Right atrium auricular region (tissue), 2 donors: Measurements from ENCODE around the gene KRTAP12-4. TPM values are rescaled to one million over a fixed set of nuclear protein-coding genes. Genes with fewer than 3 reads are reported as not detected.
"Not testable (repeated sequence)": the region's sequence is repeated elsewhere in the genome, so short reads cannot be mapped to it uniquely, and the experiment has no call there.

Experiments used
- DNase-seq: peaks from one replicate; pipeline ENCODE4 v3.0.0-alpha.2; 2019; ENCODE audit warnings: low spot score
- H3K27ac ChIP-seq, 2 donors: fragments of 200-600 bp; sonication (generic); 1 replicate in 1 of 2; 2 replicates in 1 of 2; pipeline ENCODE4 v1.5.1; 2016 to 2019
- H3K27me3 ChIP-seq, 2 donors: fragments of 200-600 bp; sonication (generic); one replicate each; pipeline versions ENCODE4 v1.5.1 to v1.6.0; 2017 to 2019
- H3K36me3 ChIP-seq: fragments of 200-600 bp; sonication (generic); one replicate; pipeline ENCODE4 v1.5.1; 2016
- H3K4me1 ChIP-seq, 2 donors: fragments of 200-600 bp; sonication (generic); one replicate each; pipeline versions ENCODE4 v1.5.1 to v1.6.0; 2017 to 2019
- H3K4me3 ChIP-seq, 2 donors: fragments of 200-600 bp; sonication (generic); 1 replicate in 1 of 2; 2 replicates in 1 of 2; pipeline ENCODE4 v1.5.1; 2017 to 2019; ENCODE audit warnings: mild to moderate bottlenecking in 1 of 2, moderate library complexity in 1 of 2
- H3K9me3 ChIP-seq, 2 donors: fragments of 200-600 bp; sonication (generic); one replicate each; pipeline ENCODE4 v1.5.1; 2019
- total RNA-seq, 2 donors: library from RNA; depleted of rRNA; stranded (reverse); fragments of >200 nt; gene quantifications; one replicate each; pipeline ENCODE4 v1.1.0, GENCODE V29; 2016
- TF ChIP-seq, protein P1 (sequence below), 2 donors: fragments of 200-600 bp; sonication (generic); IDR thresholded peaks; one replicate each; pipeline ENCODE4 v1.5.1; 2019; ENCODE audit warnings: antibody characterized with exemption in 2 of 2

Gene KRTAP12-4
- total RNA-seq, 2 donors from 2014 or later = not detected

DNA sequence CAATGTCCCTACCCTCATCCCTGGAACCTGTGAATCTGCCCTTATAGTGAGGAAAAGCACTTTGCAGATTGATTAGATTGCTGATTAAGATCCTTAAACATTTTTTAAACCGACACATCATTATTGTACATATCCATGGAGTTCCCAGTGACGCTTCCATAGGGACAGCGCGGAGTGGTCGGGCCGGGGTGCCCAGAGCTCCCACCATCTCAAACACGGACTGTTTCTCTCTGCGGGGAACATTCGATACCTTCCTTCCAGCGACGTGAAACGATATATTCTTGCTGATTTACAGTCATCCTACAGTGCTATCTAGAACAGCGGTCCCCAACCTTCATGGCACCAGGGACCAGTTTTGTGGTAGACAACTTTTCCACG lies 46.6 kb upstream of the KRTAP12-4 start:
- peak; percentile 21 for DNase-seq
- Histone ChIP-seq H3K36me3 (no peaks in the 10 kb centered on the region), H3K27me3 (no peaks in the 10 kb centered on the region), H3K4me3 (no peak overlapping the region), H3K4me1 (no peaks in the 10 kb centered on the region), H3K9me3 (no peaks in the 10 kb centered on the region), H3K27ac (no peak overlapping the region)
- TF ChIP-seq, protein P1, sequence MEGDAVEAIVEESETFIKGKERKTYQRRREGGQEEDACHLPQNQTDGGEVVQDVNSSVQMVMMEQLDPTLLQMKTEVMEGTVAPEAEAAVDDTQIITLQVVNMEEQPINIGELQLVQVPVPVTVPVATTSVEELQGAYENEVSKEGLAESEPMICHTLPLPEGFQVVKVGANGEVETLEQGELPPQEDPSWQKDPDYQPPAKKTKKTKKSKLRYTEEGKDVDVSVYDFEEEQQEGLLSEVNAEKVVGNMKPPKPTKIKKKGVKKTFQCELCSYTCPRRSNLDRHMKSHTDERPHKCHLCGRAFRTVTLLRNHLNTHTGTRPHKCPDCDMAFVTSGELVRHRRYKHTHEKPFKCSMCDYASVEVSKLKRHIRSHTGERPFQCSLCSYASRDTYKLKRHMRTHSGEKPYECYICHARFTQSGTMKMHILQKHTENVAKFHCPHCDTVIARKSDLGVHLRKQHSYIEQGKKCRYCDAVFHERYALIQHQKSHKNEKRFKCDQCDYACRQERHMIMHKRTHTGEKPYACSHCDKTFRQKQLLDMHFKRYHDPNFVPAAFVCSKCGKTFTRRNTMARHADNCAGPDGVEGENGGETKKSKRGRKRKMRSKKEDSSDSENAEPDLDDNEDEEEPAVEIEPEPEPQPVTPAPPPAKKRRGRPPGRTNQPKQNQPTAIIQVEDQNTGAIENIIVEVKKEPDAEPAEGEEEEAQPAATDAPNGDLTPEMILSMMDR (IDR thresholded peaks at IDR 0.05) = no peak

DNA sequence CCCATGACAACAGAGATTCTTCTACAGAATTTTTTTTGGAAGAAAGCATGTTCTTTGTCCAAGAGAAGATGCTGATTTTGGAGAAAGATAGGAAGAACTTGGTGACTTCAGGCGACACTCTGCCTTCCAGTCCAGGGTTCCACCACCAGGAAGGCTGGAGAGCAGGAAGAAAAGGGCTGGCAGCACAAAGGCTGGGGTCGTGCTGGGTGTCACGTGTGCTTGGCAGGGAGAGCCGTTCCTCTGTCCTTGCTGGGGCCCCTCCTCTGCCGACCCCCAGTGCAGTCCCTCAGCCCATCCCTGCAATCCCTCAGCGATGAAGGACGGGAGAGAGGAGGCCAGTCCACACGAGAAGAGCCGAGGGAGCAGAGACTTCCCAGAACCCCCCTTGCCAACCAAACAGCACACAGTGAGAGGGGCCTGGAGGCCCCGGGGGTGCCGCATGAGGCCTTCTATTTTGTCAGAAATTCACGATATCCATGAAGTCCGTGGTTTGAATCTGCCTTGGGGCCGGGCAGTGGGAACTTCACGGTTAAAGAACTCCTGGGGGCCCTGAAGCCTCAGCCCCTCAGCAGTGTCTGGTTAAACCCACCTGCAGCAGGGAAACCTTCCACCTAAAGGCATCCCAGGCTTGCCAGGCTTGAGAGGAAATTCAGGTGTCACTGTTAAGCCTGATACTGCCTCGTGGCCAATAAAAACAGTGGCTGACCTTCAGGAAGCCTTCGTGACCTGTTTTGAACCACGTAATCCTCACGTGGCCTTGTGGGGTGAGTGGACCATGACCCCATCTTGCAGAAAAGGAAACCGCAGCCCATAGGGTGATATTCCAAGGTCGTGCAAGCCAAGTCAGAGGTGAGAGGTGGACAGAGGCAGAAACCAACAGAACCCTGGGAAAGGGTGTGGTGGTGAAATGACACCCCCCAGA lies 45.9 kb upstream of the KRTAP12-4 start:
- H3K27me3 ChIP-seq = no peaks in the 10 kb centered on the region

DNA sequence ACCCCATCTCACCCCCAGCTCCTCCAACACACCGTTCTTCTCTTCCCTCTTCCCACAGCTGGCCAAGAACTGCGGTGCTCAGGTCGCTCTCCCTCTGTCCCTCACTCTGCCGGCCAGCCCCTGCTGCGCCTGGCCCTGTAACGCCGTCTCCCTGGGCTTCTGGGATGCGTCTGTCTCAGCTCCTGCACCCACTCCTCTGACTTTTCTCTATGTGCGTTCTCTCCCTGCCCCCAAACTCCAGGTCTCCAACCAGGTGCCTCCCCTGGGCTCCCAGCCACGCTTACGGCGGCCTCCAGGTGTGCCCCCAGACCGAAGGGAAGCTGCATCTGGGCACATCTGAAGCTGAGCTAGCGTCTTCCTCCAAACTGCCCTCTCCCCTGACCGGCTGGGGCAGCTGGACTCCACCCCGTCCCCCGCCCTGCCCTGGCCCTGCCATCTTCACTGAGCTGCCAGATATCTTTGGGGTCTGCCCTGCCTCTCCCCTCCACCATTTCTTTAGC lies 45.1 kb upstream of the KRTAP12-4 start:
- Histone ChIP-seq H3K27me3 (no peaks in the 10 kb centered on the region), H3K4me3 (no peak overlapping the region), H3K27ac (no peak overlapping the region), H3K9me3 (no peaks in the 10 kb centered on the region), H3K36me3 (no peaks in the 10 kb centered on the region), H3K4me1 (no peaks in the 10 kb centered on the region)
- TF ChIP-seq, protein P1 (IDR thresholded peaks at IDR 0.05) = no peak
- peak; percentile 26 for DNase-seq

More for the DNA sequence above, 45.9 kb upstream of the KRTAP12-4 start:
- DNase-seq = peak; percentile 38
- Histone ChIP-seq H3K4me1 (no peaks in the 10 kb centered on the region), H3K9me3 (no peaks in the 10 kb centered on the region), H3K4me3 (no peak overlapping the region), H3K27ac (no peak overlapping the region), H3K36me3 (no peaks in the 10 kb centered on the region)
- TF ChIP-seq, protein P1 (IDR thresholded peaks at IDR 0.05) = no peak

DNA sequence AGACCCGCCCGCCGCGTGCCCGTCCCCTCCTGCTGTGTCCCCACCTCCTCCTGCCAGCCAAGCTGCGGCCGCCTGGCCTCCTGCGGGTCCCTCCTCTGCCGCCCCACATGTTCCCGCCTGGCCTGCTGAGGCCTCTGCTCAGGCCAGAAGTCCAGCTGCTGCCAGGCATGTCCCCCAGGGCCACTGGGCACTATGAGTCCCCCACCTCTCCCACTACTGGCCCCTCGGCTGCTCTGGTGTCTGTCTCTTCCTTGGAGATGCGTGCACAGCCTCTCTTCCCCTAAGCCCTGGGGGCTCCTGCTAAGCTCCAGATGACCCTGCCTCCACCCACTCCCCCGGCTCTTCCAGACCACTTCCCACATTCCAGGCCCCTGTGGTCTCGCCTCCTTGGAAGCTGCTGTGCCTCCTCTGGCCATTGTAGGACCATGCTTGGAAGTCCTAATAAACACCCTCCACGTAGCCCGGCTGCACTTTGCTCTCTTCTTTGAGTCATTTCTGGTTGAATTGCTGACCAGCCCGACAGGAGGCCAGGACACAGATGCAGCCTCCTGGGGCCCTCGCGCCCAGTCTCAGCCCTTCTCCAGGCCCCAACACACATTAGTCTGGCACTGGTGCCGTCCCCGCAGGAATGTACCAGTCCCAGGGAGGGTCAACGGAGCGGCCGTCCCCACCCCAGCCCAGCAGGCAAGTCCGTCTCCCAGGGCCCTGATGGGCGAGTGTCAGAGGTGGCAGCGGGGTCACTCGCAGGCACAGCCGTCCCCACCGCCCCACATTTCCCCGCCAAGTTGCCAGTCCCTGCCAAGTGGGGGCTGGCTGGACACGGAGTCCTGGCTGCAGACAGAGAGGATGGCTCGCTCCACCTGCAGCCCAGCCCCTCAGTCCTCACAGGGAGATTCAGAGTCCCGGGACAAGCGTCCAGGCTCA lies 43.6 kb upstream of the KRTAP12-4 start:
- H3K9me3 ChIP-seq = peaks cover 5 to 12% of the 10 kb centered on the region in 2 donors
- no peaks in the 10 kb centered on the region for H3K36me3 ChIP-seq
- TF ChIP-seq, protein P1 (IDR thresholded peaks at IDR 0.05) = no peak
- no peak overlapping the region for H3K4me3 ChIP-seq
- H3K27me3 ChIP-seq = no peaks in the 10 kb centered on the region
- peak; percentile 44 for DNase-seq
- no peak overlapping the region for H3K27ac ChIP-seq
- no peaks in the 10 kb centered on the region for H3K4me1 ChIP-seq

DNA sequence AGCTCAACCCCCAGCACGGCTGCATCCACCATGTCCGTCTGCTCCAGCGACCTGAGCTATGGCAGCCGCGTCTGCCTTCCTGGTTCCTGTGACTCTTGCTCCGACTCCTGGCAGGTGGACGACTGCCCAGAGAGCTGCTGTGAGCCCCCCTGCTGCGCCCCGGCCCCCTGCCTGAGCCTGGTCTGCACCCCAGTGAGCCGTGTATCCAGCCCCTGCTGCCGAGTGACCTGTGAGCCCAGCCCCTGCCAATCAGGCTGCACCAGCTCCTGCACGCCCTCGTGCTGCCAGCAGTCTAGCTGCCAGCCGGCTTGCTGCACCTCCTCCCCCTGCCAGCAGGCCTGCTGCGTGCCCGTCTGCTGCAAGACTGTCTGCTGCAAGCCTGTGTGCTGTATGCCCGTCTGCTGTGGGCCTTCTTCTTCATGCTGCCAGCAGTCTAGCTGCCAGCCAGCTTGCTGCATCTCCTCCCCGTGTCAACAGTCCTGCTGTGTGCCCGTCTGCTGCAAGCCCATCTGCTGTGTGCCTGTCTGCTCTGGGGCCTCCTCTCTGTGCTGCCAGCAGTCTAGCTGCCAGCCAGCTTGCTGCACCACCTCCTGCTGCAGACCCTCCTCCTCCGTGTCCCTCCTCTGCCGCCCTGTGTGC lies 42.8 kb upstream of the KRTAP12-4 start, which contains the start of gene KRTAP10-12:
Gene KRTAP10-12, plus strand, starts transcription at position 1 of the 639 bp plus-strand sequence. Its CDS starts 30 bp downstream, at position 31.
- H3K4me1 ChIP-seq, H3K27me3 ChIP-seq, H3K36me3 ChIP-seq, H3K27ac ChIP-seq, H3K4me3 ChIP-seq: not testable (repeated sequence)
- peaks cover 5 to 18% of the 10 kb centered on the region in 2 donors for H3K9me3 ChIP-seq
- peak; percentile 46 for DNase-seq
